Neural progenitor cell (in vitro differentiated cells): ENCODE data around the gene CHD9NB. TPM values are rescaled to one million over a fixed set of nuclear protein-coding genes. Genes with fewer than 3 reads are reported as not detected.
"Not testable (repeated sequence)": the region's sequence is repeated elsewhere in the genome, so short reads cannot be mapped to it uniquely, and the experiment has no call there.

Experiments
- DNase-seq: peaks from one replicate; pipeline ENCODE4 v3.0.0-alpha.2; 2016; ENCODE audit warnings: low spot score
- H2AFZ ChIP-seq: fragments of 200-600 bp; sonication (generic); replicated peaks from 2 replicates; pipeline ENCODE4 v1.6.1; 2016; ENCODE audit warnings: antibody characterized with exemption
- H3F3A ChIP-seq: fragments of 200-600 bp; sonication (generic); 2 replicates; pipeline ENCODE4 v1.6.1; 2016; ENCODE audit warnings: antibody characterized with exemption, low read depth
- H3K27ac ChIP-seq: fragments of 200-600 bp; sonication (generic); 2 replicates; pipeline ENCODE4 v1.5.1; 2016; ENCODE audit warnings: mild to moderate bottlenecking
- H3K27me3 ChIP-seq: fragments of 200-600 bp; sonication (generic); 2 replicates; pipeline ENCODE4 v1.6.1; 2016; ENCODE audit warnings: mild to moderate bottlenecking, moderate library complexity
- H3K36me3 ChIP-seq: fragments of 200-600 bp; sonication (generic); 2 replicates; pipeline ENCODE4 v1.5.1; 2016
- H3K4me1 ChIP-seq: fragments of 200-600 bp; sonication (generic); 2 replicates; pipeline ENCODE4 v1.6.1; 2016; ENCODE audit warnings: mixed run types
- H3K4me2 ChIP-seq: fragments of 200-600 bp; sonication (generic); 2 replicates; pipeline ENCODE4 v1.6.1; 2016
- H3K4me3 ChIP-seq: fragments of 200-600 bp; sonication (generic); 2 replicates; pipeline ENCODE4 v1.5.1; 2016
- H3K79me2 ChIP-seq: fragments of 200-600 bp; sonication (generic); 2 replicates; pipeline ENCODE4 v1.6.1; 2016; ENCODE audit warnings: low read depth
- H3K9ac ChIP-seq: fragments of 200-600 bp; sonication (generic); 2 replicates; pipeline ENCODE4 v1.6.1; 2016
- H3K9me3 ChIP-seq: fragments of 200-600 bp; sonication (generic); 2 replicates; pipeline ENCODE4 v1.5.1; 2016; ENCODE audit warnings: low read depth
- H4K20me1 ChIP-seq: fragments of 200-600 bp; sonication (generic); 2 replicates; pipeline ENCODE4 v1.6.1; 2016; ENCODE audit warnings: low read depth
- H3K27ac Mint-ChIP-seq: 3 replicates; pipeline ENCODE4 v1.8.0; 2021; ENCODE audit warnings: mixed read lengths
- H3K27me3 Mint-ChIP-seq: 2 replicates; pipeline ENCODE4 v1.8.0; 2022; ENCODE audit warnings: low read depth, mild to moderate bottlenecking, inconsistent platforms, moderate library complexity, mixed read lengths; ENCODE audit not compliant: insufficient read depth
- H3K36me3 Mint-ChIP-seq: 3 replicates; pipeline ENCODE4 v1.8.0; 2021; ENCODE audit warnings: mixed read lengths
- H3K4me1 Mint-ChIP-seq: 3 replicates; pipeline ENCODE4 v1.8.0; 2021; ENCODE audit warnings: mixed read lengths
- H3K4me3 Mint-ChIP-seq: 3 replicates; pipeline ENCODE4 v1.8.0; 2021; ENCODE audit warnings: mild to moderate bottlenecking, moderate library complexity, mixed read lengths
- H3K9me3 Mint-ChIP-seq: 3 replicates; pipeline ENCODE4 v1.8.0; 2020; ENCODE audit warnings: mixed read lengths
- EZH2 ChIP-seq: fragments of 200-600 bp; sonication (generic); IDR thresholded peaks from 2 replicates; pipeline ENCODE4 v1.6.1; 2017; ENCODE audit warnings: antibody characterized with exemption, mild to moderate bottlenecking, moderate library complexity
- EZH2phosphoT487 ChIP-seq: fragments of 200-600 bp; sonication (generic); IDR thresholded peaks from 2 replicates; pipeline ENCODE4 v1.6.1; 2017; ENCODE audit warnings: antibody characterized with exemption
- total RNA-seq: library from RNA; depleted of rRNA; stranded (reverse); fragments of >200 nt; gene quantifications from 2 replicates; pipeline ENCODE4 v1.2.3, GENCODE V29; 2015; ENCODE audit warnings: low replicate concordance
- TF ChIP-seq, protein P1 (sequence below): fragments of 200-600 bp; sonication (generic); IDR thresholded peaks from 2 replicates; pipeline ENCODE4 v1.5.1; 2017; ENCODE audit warnings: antibody characterized with exemption, mild to moderate bottlenecking

The CHD9NB gene
- total RNA-seq, 1 donor from 2014 or later, result 4.1 TPM

DNA sequence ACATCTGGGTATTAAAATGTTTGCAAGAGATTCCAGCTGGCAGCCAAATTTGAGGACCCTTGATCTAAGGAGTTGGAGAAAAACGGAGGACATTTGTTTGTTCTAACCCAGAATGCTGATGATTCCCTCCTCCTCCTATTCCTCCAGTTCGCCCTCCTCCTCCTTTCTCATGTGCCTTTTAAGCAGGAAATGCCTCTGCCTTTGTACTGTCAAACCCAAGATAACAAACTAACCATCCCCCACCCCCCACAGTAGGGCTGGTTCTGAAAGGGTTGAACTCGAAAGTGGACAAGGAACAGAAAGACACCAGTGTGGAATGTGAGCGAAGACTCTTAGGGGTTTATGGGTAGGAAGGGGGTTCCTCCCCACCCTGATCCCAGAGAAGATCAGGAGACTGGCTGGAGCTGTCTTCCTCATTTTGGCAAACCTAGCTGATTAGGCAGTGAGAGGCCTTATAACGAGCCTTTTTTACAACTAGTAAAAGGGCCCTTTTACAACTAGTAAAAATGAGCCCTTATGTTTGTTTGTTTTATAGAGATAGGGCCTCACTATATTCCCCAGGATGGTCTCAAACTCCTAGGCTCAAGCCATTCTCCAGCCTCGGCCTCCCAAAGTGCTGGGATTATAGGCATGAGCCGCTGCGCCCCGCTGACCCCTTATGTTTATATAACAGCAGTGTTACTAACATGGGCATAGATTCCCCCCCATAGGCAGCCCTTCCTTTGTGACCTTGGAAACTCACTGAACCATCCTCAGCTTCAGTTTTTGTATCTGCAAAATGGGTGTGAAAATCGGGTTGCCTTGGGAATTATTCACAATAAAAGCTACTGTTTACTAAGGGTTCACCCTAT, 3.1 kb upstream of the CHD9NB start:
- H3K36me3 ChIP-seq, result no peaks in the 10 kb centered on the region
- peaks cover 12% of the 10 kb centered on the region for H3K4me1 ChIP-seq
- no peak overlapping the region for H3K27ac ChIP-seq
- peaks cover 26% of the 10 kb centered on the region for H3K79me2 ChIP-seq
- peak overlapping the region; percentile 55 for H3K4me3 ChIP-seq
- TF ChIP-seq EZH2phosphoT487 (no peak), EZH2 (no peak)
- TF ChIP-seq, protein P1, sequence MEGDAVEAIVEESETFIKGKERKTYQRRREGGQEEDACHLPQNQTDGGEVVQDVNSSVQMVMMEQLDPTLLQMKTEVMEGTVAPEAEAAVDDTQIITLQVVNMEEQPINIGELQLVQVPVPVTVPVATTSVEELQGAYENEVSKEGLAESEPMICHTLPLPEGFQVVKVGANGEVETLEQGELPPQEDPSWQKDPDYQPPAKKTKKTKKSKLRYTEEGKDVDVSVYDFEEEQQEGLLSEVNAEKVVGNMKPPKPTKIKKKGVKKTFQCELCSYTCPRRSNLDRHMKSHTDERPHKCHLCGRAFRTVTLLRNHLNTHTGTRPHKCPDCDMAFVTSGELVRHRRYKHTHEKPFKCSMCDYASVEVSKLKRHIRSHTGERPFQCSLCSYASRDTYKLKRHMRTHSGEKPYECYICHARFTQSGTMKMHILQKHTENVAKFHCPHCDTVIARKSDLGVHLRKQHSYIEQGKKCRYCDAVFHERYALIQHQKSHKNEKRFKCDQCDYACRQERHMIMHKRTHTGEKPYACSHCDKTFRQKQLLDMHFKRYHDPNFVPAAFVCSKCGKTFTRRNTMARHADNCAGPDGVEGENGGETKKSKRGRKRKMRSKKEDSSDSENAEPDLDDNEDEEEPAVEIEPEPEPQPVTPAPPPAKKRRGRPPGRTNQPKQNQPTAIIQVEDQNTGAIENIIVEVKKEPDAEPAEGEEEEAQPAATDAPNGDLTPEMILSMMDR, result no peak
- H3K4me2 ChIP-seq, result peak overlapping the region; percentile 83
- peaks cover 14% of the 10 kb centered on the region for H3F3A ChIP-seq
- Mint-ChIP-seq H3K27ac (peak overlapping the region; percentile 98), H3K4me1 (peaks cover 32% of the 10 kb centered on the region), H3K4me3 (peak overlapping the region; percentile 91), H3K27me3 (peaks cover 6% of the 10 kb centered on the region), H3K9me3 (no peaks in the 10 kb centered on the region), H3K36me3 (no peaks in the 10 kb centered on the region)
- peak; percentile 47 for DNase-seq
- no peaks in the 10 kb centered on the region for H3K9me3 ChIP-seq
- H3K9ac ChIP-seq, result no peak overlapping the region
- H2AFZ ChIP-seq, result peak overlapping the region; percentile 75
- H3K27me3 ChIP-seq, result no peaks in the 10 kb centered on the region
- no peaks in the 10 kb centered on the region for H4K20me1 ChIP-seq

DNA sequence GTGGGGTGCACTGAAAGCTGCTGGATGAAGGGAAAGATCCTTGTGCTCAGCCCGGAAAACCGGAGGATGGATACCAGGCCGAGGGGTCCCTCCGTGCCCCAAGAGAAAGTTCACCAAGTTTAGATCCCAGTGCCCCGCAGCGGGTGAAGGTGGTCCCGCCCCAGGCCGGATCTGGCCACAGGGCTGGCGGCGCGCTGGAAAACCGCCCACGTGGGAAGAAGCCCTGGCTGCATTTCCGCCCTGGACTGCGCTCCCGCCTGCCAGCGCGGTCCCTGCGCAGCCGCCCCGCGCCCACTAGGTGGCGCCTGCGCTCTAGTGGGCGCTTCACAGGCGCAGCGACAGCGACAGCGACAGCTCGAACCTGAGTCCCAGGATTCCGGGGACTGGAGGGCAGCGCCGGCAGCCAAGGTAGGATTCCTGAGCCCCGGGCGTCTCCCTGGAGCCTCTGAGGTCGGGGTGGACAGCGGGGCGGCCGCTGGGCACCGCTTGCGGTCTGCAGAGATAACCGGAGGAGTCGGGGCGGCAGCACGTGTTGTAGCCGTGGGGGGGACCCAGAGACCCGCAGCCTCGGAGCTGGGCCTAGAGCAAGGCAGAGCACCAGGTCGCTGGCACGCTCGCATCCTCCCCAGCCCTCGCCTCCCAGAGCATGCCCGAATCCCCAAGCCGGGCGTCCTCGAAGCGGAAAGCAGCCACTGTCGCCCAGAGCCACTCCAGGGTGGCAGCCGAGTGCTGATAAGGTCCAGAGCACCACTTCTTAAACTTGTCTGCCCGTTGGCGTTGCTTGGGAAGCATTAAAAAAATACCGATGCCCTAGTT, 2.2 kb upstream of the CHD9NB start, which contains the start of gene CHD9:
CHD9 (plus strand) TSS at position 322 of the 816 bp plus-strand sequence. CDS start 101,099 bp downstream, outside the sequence.
- Histone ChIP-seq H3K9me3 (no peaks in the 10 kb centered on the region), H3K9ac (no peak within 1 kb of the TSS), H3F3A (peaks cover 14% of the 10 kb centered on the region), H3K36me3 (no peaks in the 10 kb centered on the region), H3K79me2 (peaks cover 22% of the 10 kb centered on the region), H3K4me2 (peak within 1 kb of the TSS; percentile 83), H3K27ac (peak within 1 kb of the TSS; percentile 18), H2AFZ (peak within 1 kb of the TSS; percentile 97), H3K4me1 (peaks cover 12% of the 10 kb centered on the region), H4K20me1 (no peaks in the 10 kb centered on the region), H3K27me3 (no peaks in the 10 kb centered on the region), H3K4me3 (peak within 1 kb of the TSS; percentile 55)
- peak within 1 kb of the TSS; percentile 91 for H3K4me3 Mint-ChIP-seq
- H3K36me3 Mint-ChIP-seq, result no peaks in the 10 kb centered on the region
- peak; percentile 96 for DNase-seq
- peak within 1 kb of the TSS; percentile 98 for H3K27ac Mint-ChIP-seq
- TF ChIP-seq EZH2phosphoT487, result no peak
- TF ChIP-seq, protein P1, result peak; percentile 98
- no peak for TF ChIP-seq EZH2
- no peaks in the 10 kb centered on the region for H3K9me3 Mint-ChIP-seq
- H3K27me3 Mint-ChIP-seq, result peaks cover 6% of the 10 kb centered on the region
- H3K4me1 Mint-ChIP-seq, result peaks cover 32% of the 10 kb centered on the region

DNA sequence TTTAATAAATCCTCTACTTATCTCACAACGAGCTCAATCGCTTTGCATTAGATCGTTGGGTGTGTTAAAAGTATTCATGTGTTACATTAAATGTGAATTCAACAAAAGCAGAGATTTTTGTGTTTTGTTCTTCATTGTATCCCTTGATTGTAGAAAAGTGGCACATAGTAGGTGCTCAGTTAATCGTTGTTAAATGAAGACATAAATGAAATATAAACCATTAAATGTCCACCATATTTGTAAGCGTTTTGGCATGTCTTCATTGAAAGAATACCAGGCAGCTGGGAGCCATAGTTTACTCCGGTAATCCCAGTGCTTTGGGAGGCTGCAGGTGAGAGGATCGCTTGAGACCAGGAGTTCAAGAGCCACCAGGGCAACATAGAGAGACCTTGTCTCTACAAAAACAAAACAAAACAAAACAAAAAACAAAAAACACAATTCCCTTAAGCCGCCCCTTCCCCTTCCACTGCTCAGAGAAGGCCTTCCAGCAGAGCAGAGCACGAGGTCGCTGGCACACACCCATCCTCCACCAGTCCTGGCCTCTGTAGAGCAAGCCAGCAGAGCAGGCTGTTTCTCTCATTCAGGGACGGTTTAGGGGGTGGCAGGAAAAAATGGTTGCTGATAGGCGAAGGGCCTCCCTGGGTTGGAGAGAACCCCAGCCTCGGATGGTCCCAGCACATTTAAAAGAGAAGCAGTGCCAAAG, 1.4 kb upstream of the CHD9NB start:
- peak overlapping the region; percentile 55 for H3K4me3 ChIP-seq
- H3K27ac ChIP-seq, result no peak overlapping the region
- H3K27me3 ChIP-seq, result no peaks in the 10 kb centered on the region
- Mint-ChIP-seq H3K27ac (peak overlapping the region; percentile 78), H3K4me1 (peaks cover 32% of the 10 kb centered on the region), H3K9me3 (no peaks in the 10 kb centered on the region), H3K27me3 (peaks cover 6% of the 10 kb centered on the region), H3K36me3 (no peaks in the 10 kb centered on the region), H3K4me3 (peak overlapping the region; percentile 91)
- no peaks in the 10 kb centered on the region for H4K20me1 ChIP-seq
- peak overlapping the region; percentile 83 for H3K4me2 ChIP-seq
- H3K9ac ChIP-seq, result no peak overlapping the region
- H3F3A ChIP-seq, result peaks cover 14% of the 10 kb centered on the region
- peaks cover 12% of the 10 kb centered on the region for H3K4me1 ChIP-seq
- H2AFZ ChIP-seq, result peak overlapping the region; percentile 97
- TF ChIP-seq, protein P1, result no peak
- TF ChIP-seq EZH2phosphoT487 (no peak), EZH2 (no peak)
- peaks cover 21% of the 10 kb centered on the region for H3K79me2 ChIP-seq
- H3K36me3 ChIP-seq, result no peaks in the 10 kb centered on the region
- no peaks in the 10 kb centered on the region for H3K9me3 ChIP-seq
- no peak for DNase-seq

DNA sequence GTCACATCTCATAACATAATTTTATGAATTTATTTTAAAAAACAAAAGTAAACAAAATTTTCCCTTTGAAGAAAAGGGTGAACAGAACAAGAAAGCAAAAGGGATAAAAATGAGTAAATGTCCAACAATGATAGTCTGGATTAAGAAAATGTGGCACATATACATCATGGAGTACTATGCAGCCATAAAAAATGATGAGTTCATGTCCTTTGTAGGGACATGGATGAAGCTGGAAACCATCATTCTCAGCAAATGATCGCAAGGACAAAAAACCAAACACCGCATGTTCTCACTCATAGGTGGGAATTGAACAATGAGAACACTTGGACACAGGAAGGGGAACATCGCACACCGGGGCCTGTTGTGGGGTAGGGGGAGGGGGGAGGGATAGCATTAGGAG, 1.4 kb downstream of the CHD9NB start:
- H3K9ac ChIP-seq, H3K36me3 ChIP-seq, H3K27me3 ChIP-seq, H2AFZ ChIP-seq, H3K79me2 ChIP-seq, H3K4me3 ChIP-seq, H3K4me3 Mint-ChIP-seq, H3K36me3 Mint-ChIP-seq, H4K20me1 ChIP-seq, H3K27ac Mint-ChIP-seq, H3K27me3 Mint-ChIP-seq, H3K27ac ChIP-seq, DNase-seq, H3K4me2 ChIP-seq, H3K9me3 Mint-ChIP-seq, H3K9me3 ChIP-seq: not testable (repeated sequence)
- Histone ChIP-seq H3K4me1 (peaks cover 12% of the 10 kb centered on the region), H3F3A (peaks cover 14% of the 10 kb centered on the region)
- H3K4me1 Mint-ChIP-seq, result peaks cover 18% of the 10 kb centered on the region
